ELF-1 (cell line): Measurements from ENCODE around the gene LMNB1.
"Not testable (repeated sequence)": the region's sequence is repeated elsewhere in the genome, so short reads cannot be mapped to it uniquely, and the experiment has no call there.

Experiments
- DNase-seq: peaks from one replicate; pipeline ENCODE4 v3.0.0-alpha.2; 2016; ENCODE audit warnings: low read depth, low spot score

Gene LMNB1

DNA sequence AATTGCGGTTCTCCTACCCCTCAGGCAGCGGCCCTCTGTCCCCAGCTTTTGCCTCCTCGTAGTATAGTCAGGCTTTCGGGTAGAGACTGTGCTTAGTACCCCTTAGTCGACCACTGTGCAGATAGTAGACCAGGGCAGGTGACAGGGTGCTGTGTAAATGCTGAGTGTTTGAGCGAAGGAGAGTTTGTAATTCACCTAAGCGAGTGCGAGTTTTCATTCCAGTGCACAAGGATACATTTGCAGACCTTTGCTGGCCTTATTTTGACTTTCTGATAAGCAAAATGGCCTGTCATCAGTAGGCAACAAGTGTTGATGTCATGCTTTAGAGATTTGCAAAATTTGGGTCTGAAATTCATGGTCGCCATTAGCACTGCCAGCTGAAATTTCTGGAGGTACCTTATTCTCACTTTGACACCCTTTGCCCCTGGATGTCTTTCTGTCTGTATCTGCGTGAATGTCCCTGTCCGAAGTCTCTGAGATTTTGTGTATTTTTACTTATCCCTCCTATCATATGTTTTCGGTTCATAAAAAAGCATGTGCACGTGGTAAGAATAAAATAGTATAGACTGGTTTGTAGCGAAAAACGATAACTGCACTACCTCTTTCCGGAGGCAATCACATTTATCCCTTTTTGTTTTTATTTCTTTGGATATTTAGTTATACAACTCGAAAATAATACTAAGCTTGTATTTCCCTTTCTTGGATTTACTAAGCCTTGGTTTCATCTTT is 1.9 kb downstream of the LMNB1 start:
- DNase-seq: no peak

GRCh38 chr5:126780165-126780827 is 3.4 kb downstream of the LMNB1 start:
- peak; percentile 60 for DNase-seq

DNA sequence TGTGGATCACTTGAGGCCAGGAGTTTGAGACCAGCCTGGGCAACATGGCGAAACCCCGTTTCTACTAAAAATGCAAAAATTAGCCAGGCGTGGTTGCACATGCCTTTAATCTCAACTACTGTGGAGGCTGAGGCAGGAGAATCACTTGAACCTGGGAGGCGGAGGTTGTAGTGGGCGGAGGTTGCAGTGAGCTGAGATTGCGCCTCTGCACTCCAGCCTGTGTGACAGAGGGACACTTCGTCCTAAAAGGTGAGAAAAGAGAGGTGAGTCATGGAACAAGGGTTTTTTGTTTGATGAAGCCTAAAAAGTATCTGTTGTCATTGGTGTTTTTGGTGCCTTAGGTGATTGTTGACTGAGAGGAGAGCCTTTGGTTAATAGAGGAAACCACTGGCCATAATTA is 11.5 kb downstream of the LMNB1 start:
- DNase-seq: not testable (repeated sequence)

DNA sequence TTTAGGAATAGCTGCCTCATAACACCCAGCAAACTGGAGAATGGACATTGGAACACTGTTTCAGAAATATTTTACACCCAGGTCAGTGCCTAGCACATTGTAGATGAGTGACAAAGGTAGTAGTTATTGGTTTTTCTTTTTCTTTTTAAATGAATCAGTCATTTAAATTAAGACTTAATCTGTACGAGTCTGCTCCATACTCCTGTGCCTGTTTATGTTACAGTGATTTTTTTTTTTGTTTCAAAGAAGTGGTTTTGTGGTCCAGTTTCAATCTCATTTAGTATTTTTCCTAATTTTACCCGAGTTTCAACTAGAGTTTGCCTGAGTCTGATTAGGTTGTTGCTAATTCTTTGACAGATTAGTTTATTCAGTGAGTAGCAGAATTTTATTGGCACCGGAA is 16.2 kb downstream of the LMNB1 start:
- DNase-seq: no peak

- DNase-seq: not testable (repeated sequence)
These were observed 16.7 kb downstream of the LMNB1 start for GRCh38 chr5:126793648-126794047.

GRCh38 chr5:126794157-126794828 is 17.4 kb downstream of the LMNB1 start:
- no peak for DNase-seq

DNA sequence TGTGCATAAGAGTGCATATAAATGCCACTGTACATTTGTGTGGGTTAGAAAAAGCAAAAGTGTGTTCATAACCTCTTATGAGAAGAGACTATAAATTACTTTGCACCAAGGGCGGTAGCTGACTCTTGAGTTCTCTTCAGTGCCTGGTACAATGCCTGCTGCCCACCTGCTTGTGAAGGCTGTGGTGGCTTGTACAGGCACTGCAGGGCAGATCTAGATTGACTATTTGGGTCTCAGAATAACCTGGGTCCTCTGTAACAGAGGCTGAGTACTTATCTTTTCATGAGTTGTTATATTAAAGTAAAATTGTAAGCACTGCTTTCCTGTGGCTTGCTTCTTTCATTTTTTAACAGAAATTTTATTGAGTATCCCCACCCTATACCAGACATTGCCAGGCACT is 22.8 kb downstream of the LMNB1 start:
- DNase-seq: no peak

- no peak for DNase-seq
These were observed 24.4 kb downstream of the LMNB1 start for GRCh38 chr5:126801174-126801991.

- DNase-seq: no peak
These were observed 25.0 kb downstream of the LMNB1 start for GRCh38 chr5:126801992-126802294.

DNA sequence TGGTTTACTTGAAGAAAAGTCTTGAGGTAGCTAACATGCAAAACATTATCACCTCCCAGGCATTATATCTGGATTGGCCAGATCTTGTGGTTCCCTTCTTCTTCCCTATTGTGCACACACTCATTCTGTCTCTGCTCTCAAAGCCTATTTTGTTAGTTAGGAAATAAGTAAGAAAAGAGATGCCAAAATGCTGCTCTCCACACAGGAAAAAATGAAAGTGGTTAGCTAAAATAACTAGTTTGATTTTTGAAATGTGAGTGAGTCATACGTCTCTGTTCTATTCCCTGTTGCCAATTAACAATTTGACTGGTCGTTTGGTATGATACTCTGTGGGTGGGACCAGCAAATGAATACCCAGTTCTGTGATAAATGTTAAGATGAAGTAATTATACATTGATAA is 28.1 kb downstream of the LMNB1 start:
- DNase-seq: no peak

GRCh38 chr5:126808521-126808988 is 31.6 kb downstream of the LMNB1 start:
- DNase-seq: peak; percentile 21

DNA sequence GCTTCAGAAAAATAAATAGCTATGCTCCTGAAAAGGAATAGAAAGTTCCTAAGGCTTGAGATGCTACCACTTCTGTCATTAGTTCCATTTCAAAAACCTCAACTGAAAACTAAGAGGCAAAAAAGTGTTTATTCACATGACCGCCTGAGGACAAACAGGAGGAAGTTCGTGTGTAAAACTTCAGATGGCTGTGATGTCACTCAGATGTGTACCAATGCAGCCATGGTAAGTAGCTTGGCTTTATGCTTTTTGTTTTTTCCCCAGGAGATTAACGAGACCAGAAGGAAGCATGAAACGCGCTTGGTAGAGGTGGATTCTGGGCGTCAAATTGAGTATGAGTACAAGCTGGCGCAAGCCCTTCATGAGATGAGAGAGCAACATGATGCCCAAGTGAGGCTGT is 33.0 kb downstream of the LMNB1 start:
- no peak for DNase-seq

DNA sequence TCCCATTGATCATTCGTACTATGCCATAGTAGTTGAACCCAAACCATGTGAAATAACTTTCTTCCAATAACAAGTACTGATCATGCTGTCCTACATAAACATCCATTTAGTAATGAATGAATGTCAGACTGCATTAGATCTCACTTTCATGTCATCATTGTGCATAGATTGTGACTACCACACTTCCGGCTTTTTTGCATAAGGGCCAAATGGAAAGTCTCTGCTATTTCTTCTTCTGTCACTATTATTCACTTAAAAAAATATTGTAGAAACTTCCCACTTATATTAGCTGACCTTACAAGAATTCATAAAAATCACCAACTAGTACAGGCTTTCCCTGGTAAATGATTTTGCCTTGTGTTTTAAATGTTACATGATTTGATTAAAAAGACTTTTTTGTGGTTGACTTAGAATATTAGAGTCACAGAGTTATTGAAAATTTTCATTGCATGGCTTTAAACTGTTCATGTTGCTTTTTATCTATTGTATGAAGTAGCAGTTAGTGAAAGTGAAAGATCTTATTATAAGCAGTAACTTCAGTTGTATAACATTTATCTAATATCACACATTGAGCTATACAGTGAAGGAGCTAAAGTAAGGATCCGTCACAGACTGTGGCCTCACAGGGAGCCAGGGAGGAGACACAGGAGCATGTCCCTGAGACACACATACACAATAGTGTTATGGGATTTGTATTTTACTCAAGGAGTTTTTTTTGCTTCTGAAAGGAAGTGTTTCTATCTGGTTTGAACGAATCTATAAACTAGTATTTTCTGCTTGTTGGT is 33.9 kb downstream of the LMNB1 start:
- DNase-seq: no peak

GRCh38 chr5:126811515-126812198 is 34.7 kb downstream of the LMNB1 start:
- DNase-seq: peak; percentile 12

DNA sequence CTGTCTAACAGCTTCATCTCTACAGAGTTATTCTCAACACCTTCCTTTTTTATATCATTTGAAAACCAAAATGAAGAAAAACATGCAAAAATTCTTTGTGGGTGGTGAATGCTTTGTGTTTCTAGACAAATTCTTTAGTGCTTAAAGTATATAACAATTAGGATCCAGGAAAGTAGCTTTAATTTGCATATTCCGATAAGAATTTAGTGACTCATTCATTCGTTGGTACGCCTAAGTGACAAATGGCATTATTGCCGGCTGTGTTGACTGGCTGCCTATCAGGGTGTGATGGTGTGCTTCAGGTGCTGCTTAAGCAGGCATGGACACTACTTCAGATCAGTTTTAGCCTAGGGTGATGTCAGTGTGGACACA is 35.2 kb downstream of the LMNB1 start:
- no peak for DNase-seq

- DNase-seq: not testable (repeated sequence)
These were observed 36.9 kb downstream of the LMNB1 start for GRCh38 chr5:126813799-126814198.

- DNase-seq: no peak
These were observed 37.9 kb downstream of the LMNB1 start for GRCh38 chr5:126814721-126815404.

GRCh38 chr5:126816649-126817048 is 39.7 kb downstream of the LMNB1 start:
- DNase-seq: no peak

DNA sequence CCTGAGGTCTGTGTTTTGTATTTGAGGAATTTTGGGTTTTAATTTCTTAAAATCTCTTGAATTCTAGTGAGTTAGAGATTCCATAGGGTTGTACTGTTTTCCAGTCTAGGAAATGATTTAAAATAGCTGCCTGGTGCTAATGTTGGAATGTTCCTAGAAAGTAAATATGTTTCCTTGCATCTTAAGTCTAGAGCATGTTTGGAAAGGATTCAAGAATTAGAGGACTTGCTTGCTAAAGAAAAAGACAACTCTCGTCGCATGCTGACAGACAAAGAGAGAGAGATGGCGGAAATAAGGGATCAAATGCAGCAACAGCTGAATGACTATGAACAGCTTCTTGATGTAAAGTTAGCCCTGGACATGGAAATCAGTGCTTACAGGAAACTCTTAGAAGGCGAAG is 41.8 kb downstream of the LMNB1 start:
- no peak for DNase-seq

DNA sequence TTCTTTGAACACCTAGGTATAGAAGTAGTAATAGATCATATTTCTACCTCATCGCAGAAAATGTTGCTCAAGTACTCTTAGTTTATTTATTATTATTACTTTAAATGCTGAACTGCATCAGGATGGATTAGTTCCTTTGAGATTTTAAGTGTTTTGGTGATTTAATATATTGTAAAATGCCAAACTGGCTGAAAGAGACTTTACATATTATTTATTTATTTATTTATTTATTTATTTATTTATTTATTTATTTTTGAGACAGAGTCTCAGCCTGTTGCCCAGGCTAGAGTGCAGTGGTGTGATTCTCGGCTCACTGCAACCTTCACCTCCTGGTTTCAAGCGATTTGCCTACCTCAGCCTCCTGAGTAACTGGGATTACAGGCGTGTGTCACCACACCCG is 42.3 kb downstream of the LMNB1 start:
- no peak for DNase-seq
